RPMI8226 (cell line): ENCODE data around the gene PDGFD.

Experiments
- DNase-seq: peaks from one replicate; pipeline ENCODE4 v3.0.0-alpha.2; 2015

Gene PDGFD

GRCh38 chr11:103947546-103947919 lies 216.4 kb downstream of the PDGFD start:
- DNase-seq: no peak

- no peak for DNase-seq
Measured at GRCh38 chr11:103946793-103947545, 217.0 kb downstream of the PDGFD start.

DNA sequence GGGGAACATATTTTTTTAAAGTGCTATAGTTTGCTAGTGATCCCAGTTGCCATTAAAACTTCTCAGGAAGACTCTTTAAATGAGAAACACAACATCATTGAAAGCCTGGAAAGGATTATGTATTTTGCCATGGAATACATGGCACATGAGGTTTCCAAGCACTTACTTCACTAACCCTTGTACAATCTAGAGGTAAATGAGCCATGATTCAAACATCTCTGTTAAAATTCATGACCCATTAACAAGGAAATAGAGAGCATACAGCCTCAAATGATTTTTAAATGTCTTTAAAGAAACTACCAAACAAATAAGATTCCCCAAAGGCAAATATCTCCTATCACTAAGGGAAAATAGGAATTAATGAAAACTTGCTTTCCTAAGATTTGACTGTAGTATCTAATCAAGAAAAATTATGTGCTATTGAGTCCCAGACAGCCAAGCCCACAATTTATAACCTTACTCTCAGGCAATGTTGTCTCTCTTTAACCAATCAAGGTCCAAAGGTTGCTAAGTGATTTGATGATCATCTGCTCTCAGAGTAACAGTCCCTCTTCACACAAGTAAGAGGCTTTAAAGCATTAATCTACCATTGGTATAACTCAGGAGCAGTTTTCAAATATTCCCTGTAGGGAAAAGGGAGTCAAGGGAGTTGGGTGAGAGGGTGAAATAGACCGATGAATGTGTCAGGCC lies 219.6 kb downstream of the PDGFD start:
- DNase-seq: no peak

DNA sequence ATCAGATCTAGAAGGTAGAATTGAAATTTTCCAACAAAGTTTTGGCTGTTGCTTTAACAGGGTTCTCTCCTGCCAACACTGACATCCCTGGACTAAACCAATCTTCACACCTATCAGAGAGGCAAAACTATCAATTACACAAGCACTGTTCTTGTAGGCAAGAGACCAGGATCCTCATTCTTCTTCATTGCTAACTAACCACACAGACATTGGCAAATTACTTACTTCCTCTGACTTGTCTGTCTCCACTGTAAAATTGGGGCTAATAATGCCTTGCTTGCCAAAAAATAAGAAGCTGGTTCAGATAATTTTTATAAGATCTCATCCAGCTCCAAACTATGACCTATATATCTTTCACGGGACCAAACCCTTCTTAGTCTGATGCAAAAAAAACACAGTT lies 221.3 kb downstream of the PDGFD start:
- DNase-seq: no peak

DNA sequence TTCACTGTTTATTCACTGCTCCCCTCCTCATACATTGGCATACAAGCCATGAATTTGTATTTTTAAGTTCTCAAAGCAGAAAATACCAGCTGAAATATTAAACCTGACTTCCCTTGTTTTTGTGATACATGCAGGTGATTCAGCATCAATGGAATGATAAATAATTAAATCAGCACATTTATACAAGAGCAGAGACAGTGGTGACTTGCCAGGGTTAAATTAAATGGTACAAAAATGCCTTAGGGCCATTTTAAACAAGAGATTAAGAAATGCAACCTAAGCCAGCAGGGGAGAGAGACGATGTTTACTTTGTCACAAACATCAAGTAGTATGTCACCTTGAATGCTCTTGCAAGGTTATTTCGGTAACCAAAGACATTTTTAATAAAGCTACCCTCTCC lies 223.4 kb downstream of the PDGFD start:
- DNase-seq: no peak

DNA sequence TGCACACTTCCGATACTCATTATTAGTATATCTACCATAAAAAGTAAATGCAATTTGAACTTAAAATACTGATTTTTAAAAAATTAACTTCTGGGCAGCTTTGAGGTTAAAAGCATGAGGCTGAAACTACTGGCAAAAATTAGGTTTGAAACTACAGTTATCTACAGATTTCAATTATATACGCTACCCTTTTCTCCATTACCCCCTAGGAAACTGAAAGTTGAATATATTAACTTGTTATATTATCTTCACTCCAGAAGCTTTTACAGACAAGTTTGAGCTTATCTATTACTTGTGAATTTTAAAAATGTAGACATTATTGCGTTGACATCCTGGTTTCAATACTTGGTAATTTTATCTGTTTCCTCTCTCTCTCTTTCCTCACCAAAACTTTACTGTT lies 224.3 kb downstream of the PDGFD start:
- no peak for DNase-seq

- no peak for DNase-seq
Measured at GRCh38 chr11:103936059-103936458, 227.9 kb downstream of the PDGFD start.

DNA sequence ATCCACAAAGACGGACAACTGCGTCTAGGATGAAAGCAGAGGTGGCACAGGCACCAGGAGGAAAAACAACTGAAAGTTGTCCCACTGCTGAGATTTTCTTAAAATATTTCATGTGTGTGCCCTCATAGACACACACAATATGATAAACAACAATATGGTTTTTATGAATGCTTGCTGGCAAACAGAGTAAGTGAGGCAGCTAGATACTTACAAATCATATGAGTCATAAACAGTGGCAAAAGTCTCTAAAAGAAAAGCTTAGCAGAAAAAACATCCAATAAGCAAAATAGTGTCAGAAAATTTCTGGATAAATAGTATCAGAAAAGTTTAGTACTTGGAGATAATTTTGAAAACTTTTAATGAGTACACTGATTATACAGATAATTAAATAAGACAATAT lies 228.7 kb downstream of the PDGFD start:
- DNase-seq: no peak

DNA sequence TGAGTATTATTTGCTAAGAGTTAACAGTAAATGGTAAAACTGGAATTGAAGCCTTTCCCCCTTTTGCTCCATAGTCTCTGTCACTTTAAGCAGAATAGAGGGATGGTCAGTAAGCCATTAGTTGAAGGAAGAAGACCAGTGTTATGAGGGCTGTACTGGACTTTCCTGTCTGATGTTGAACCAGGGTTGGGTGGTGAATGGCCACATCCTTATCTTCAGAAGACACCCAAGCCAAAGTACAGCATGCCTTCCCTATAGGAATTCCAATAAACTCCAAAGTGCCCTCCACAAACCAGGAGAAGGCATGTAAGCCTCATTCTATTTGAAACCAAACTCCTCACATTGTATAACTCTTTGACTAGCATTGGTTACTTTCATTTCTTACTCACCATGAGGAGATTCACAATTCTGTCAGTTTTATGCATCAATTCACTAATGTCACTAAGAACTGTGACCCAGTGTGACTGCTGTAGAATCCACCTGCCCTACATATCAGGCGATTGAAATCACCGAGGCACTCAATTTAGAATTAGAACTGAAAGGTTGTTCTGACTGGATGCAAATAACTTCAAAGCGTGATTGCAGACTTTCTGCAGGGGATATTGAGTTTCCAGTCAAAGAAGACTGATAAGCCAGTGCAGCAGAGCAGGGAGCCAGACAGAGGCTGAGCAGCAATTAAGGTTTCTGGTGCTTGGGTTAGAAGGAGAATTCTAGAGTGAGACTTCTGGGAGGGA lies 234.6 kb downstream of the PDGFD start:
- no peak for DNase-seq

DNA sequence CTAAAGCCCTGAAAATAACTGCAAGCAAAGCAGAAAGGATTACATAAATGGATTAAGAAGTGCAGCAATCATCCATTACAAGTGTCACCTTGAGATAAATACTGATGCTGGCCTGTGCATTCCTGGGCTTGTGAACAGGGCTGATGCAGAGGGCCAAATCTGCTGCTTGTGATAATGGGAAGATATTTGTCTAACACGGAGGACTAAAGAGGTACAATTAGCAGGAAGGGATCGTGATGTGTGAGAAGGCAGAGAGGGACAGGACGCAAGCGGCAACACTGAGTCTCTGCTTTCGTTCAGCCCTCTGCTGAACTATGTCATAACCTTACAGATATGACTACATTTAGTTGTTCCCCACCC lies 235.2 kb downstream of the PDGFD start:
- no peak for DNase-seq

DNA sequence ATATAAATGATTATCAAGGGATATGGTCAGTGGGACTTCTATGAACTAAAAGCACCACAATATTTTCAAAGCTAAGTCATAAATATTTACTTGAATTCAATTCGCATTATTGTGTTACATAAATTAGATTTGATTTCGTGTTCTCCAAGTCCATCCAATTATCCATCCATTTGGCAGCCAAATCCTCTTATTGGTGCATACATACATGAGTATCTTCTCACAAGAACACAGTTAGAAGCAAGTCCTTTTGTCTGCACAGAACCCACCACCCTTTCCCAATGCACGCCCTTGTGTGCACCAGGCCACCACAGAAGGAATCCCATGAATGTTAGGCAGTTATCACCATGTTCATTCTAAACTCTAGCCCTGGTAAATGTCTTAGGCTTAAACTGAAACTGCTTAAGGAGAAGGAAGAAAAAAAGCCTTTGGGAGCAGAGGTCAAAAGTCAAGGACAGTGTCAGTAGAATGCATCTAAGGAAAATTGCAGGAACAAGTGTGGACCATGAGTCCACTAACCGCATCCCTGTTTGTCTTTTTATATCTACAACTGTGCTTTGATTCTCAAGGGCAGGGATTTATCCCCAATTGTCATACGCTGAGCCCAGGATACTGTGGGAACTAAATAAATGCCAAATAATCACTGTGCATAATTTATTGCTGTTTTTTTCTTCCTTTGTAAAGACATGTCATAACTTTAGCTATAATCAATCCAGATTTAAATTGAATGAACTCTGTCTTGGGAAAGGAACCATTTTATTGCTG lies 235.7 kb downstream of the PDGFD start:
- no peak for DNase-seq

GRCh38 chr11:103927535-103927934 lies 236.4 kb downstream of the PDGFD start:
- no peak for DNase-seq

- DNase-seq: no peak
Measured at GRCh38 chr11:103926990-103927389, 237.0 kb downstream of the PDGFD start.

GRCh38 chr11:103924166-103925013 lies 239.6 kb downstream of the PDGFD start:
- no peak for DNase-seq

DNA sequence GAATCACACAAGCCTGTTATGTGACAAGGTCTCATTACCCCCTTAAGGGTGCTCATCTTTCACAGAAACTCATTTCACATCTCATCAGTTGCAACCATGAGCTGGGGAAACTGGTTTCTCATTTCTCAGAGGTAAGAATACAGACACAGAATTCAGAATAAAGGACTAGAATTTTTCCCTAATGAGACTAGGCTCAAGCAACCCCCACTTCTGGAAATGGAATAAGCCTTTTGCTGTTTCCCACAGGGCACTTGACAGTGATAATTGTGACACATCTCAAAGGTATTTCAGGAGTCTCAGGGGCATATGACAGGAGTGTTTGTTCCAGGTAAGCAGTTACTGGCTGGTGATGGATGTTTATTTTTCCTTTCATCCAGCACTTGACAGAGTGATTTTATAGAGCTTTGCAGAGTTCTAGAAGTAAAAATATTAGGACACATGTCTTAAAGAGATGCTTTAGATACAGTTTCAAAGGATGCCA lies 240.5 kb downstream of the PDGFD start:
- DNase-seq: no peak

DNA sequence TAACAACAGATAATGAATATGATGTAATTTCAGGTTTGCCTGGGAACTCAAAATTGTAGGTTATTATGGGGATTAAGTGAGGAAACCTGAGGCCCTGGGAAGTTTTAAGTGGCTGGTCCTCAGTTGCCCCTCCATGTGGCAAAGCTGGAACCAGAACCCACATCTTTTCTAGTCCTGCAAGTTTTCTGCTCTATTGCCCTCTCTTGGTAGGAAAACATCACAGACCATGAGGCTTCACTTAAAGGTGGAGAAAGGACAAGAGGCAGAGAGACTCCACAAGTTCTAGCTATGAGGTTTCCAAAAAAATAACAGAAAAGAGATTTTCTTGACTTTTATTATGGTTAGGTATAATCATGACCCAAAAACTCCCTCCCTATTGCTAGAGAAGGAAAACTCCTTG lies 243.0 kb downstream of the PDGFD start:
- DNase-seq: no peak

DNA sequence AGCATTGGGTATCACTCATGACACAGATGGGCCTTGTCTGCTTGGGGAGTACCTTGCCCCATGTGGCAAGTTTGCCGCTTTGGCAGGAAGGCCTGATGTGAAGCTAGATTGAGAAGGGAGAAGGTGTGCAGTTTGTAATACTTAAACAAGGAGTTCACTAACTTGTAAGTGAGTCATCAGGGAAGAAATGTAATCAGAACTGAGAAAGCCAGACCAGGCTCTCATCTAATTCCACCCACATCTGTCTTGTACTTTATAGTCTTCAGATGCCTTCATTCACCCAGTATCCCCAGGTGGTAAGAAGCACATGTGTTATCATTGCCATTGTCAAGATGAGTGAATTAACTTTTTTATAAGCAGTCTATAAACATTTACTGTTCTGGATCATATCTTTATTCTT lies 243.5 kb downstream of the PDGFD start:
- no peak for DNase-seq

DNA sequence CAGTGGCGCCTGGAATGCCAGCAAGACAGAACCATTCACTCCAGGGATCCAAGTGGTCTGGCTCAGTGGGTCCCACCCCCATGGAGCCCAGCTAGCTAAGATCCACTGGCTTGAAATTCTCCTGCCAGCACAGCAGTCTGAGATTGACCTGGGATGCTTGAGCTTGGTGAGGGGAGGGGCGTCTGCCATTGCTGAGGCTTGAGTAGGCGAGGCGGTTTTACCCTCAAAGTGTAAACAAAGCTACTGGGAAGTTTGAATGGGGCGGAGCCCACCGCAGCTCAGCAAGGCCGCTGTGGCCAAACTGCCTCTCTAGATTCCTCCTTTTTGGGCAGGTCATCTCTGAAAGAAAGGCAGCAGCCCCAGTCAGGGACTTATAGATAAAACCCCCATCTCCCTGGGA lies 253.2 kb downstream of the PDGFD start:
- no peak for DNase-seq

DNA sequence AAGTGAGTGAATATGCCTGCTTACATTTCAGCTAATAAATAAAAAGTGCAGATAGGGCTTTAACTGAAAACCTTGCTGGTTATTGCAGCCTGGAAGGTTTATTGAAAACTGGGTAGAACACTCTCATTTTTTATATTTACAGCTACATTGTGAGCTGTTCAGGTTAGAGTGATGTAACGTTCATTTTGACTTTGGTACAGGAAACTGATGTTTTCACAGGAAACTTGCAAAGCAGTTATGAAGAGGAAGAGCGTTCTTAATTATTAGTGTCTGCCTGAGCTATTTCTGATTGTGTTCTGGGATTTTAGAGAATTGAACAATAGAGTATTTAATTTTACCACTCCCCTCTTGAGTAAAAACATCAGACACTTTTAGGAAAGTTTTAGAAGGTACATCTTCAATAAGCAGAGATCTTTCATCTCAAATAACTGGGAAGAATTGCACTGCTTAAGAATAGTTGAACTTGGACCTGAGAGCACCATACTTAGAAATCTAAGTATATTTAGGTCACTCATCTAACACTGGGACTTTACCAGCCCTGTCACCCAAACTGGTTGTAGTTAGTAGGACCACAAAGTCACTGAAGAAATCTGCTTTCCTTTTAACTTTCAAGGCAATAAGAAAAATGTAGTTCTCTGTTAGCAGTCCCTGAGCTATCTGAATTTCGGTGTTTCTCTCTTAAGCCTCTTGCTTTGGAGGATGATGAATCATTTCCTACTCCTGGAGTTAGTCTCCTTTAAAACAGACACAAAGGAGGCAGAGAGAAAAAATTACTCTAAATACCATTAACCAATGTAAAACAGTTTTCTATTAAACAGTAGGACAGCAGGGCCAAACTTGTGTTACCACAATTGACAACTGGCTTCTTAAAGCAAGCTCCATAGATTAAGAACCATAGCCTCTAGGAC lies 256.1 kb downstream of the PDGFD start:
- DNase-seq: no peak

DNA sequence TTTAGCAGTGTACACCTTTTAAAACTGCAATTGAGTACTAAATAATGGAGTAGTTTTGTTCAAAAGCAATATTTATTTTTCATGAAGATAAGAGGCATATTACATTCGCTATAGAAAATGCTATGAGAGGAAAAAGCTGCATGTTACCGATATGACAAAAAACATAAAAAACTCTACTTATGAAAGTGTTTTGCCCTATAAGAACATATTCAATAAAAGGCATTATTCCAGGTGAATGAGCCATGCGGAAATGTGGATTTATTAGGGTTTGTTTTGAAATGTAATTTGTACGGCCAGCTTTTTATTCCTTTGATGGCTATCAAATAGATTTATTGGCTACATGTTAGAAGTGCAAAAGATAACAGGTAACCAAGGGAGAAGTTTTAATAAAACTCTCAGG lies 256.8 kb downstream of the PDGFD start:
- no peak for DNase-seq

DNA sequence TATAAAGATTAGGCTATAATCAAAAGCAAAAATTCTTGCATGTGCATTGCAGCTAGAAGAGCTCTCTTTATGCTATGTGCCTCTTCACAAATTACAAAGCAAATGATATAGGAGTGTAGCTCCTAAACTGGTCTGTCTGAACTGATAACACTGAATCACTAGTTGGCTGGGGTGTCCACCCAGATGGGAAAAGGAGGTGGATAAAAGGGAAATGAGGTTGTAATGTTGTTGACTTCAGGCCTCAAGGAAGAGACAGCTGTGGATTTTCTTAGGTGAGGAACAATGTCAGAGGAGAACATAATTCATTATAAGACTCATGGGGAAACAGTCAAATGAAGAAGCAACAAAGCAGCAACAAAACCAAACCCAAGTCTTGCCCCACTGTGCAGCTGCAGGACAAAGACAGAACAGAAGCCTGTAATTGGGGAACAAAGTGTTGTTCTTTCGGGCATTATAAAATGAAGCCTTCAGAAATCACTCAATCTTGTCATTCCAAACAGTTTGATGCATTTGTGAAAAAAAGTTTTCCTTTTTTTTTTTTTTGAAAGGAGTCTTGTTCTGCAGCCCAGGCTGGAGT lies 257.6 kb downstream of the PDGFD start:
- DNase-seq: no peak
